OCI-LY7 (cell line): ENCODE results near the gene MPL.

Source experiments
- EZH2phosphoT487 ChIP-seq: fragments of 200-600 bp; sonication (generic); IDR thresholded peaks from 2 replicates; pipeline ENCODE4 v1.6.1; 2018; ENCODE audit warnings: low read depth, borderline replicate concordance, mild to moderate bottlenecking, mixed run types, antibody characterized with exemption, low read length, moderate library complexity, mixed read lengths
- TF ChIP-seq, protein P1 (sequence below): fragments of 200-600 bp; sonication (generic); conservative IDR thresholded peaks from 2 replicates; pipeline ENCODE4 v1.5.1; 2014; ENCODE audit warnings: mild to moderate bottlenecking, antibody characterized with exemption, low read length, moderate library complexity, mixed read lengths

DNA sequence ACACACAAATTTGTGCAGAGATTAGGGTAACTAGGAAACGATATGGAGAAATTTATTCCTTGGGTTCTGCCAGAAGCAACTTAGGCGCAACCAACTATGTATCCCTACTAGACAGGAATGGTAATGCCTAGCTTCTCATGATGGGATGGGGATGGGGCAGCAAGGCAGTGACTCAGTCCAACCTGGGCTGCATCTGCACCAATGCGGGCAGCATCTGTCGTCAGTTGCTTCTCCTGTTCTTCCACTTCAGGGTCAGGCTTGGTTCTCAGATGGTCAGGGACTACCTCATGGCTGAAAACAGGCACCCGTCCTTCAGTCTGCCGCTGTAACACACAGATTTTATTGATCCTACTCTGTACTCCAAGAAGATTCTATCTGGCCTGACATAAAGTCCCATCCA lies 49.1 kb downstream of the MPL start:
- TF ChIP-seq, protein P1, sequence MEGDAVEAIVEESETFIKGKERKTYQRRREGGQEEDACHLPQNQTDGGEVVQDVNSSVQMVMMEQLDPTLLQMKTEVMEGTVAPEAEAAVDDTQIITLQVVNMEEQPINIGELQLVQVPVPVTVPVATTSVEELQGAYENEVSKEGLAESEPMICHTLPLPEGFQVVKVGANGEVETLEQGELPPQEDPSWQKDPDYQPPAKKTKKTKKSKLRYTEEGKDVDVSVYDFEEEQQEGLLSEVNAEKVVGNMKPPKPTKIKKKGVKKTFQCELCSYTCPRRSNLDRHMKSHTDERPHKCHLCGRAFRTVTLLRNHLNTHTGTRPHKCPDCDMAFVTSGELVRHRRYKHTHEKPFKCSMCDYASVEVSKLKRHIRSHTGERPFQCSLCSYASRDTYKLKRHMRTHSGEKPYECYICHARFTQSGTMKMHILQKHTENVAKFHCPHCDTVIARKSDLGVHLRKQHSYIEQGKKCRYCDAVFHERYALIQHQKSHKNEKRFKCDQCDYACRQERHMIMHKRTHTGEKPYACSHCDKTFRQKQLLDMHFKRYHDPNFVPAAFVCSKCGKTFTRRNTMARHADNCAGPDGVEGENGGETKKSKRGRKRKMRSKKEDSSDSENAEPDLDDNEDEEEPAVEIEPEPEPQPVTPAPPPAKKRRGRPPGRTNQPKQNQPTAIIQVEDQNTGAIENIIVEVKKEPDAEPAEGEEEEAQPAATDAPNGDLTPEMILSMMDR: no peak
- no peak for TF ChIP-seq EZH2phosphoT487
